Naive thymus-derived CD4-positive, alpha-beta T cell (primary cell): ENCODE measurements around the gene GBX1. TPM values are rescaled to one million over a fixed set of nuclear protein-coding genes. Genes with fewer than 3 reads are reported as not detected.

Experiments used
- ATAC-seq: fragments of 150-1000 bp; cut with Tn5 transposase; 2 replicates; pipeline ENCODE4 v1.10.0; 2021; ENCODE audit warnings: mild to moderate bottlenecking, moderate library complexity
- CTCF ChIA-PET: fragments of 350-600 bp; sonication (Branson Sonifier 250); formaldehyde crosslinking; loops from one replicate; lab custom pipeline; 2021; ENCODE audit warnings: antibody characterized with exemption; lab: Charles Lee
- POLR2A ChIA-PET: fragments of 350-600 bp; sonication (Branson Sonifier 250); formaldehyde crosslinking; loops from one replicate; lab custom pipeline; 2021; ENCODE audit warnings: antibody characterized with exemption, inconsistent platforms; lab: Charles Lee
- DNase-seq, 9 donors: peaks; one replicate each; pipeline versions ENCODE4 v3.0.0 to v3.0.0-alpha.2; 2020 to 2022; ENCODE audit warnings: mixed read lengths in 1 of 9
- H3K27ac ChIP-seq: one replicate; pipeline ENCODE4 v1.7.0; 2013; ENCODE audit warnings: mild to moderate bottlenecking, low read depth, low read length, moderate library complexity
- H3K27me3 ChIP-seq, 2 donors: one replicate each; pipeline ENCODE4 v1.7.0; 2013; ENCODE audit warnings: low read length in 2 of 2, mild to moderate bottlenecking in 2 of 2, moderate library complexity in 2 of 2; ENCODE audit not compliant: control insufficient read depth in 2 of 2, insufficient read depth in 2 of 2
- H3K36me3 ChIP-seq, 3 experiments: 1 replicate in 2 of 3; 2 replicates in 1 of 3; pipeline ENCODE4 v1.7.0; 2013; ENCODE audit warnings: low read length in 3 of 3, mild to moderate bottlenecking in 3 of 3, moderate library complexity in 1 of 3; ENCODE audit not compliant: insufficient read depth in 3 of 3, control insufficient read depth in 2 of 3
- H3K4me1 ChIP-seq, 2 donors: one replicate each; pipeline ENCODE4 v1.7.0; 2013; ENCODE audit warnings: low read length in 2 of 2, mild to moderate bottlenecking in 2 of 2, moderate library complexity in 1 of 2; ENCODE audit not compliant: control insufficient read depth in 2 of 2, insufficient read depth in 2 of 2
- H3K4me3 ChIP-seq: 2 replicates; pipeline ENCODE4 v1.7.0; 2013; ENCODE audit warnings: mild to moderate bottlenecking, low read length
- H3K9me3 ChIP-seq, 3 experiments: 1 replicate in 2 of 3; 2 replicates in 1 of 3; pipeline ENCODE4 v1.7.0; 2013; ENCODE audit warnings: low read length in 3 of 3; ENCODE audit not compliant: control insufficient read depth in 2 of 3
- H3K27ac Mint-ChIP-seq, 9 donors: one replicate each; pipeline ENCODE4 v1.8.0; 2020 to 2022; ENCODE audit warnings: mixed read lengths in 9 of 9, mild to moderate bottlenecking in 8 of 9, moderate library complexity in 5 of 9, inconsistent platforms in 2 of 9
- H3K27me3 Mint-ChIP-seq, 5 donors: one replicate each; pipeline ENCODE4 v1.8.0; 2021 to 2022; ENCODE audit warnings: mixed read lengths in 5 of 5, mild to moderate bottlenecking in 1 of 5
- H3K36me3 Mint-ChIP-seq, 5 donors: one replicate each; pipeline ENCODE4 v1.8.0; 2020 to 2022; ENCODE audit warnings: mixed read lengths in 5 of 5, mild to moderate bottlenecking in 3 of 5, inconsistent platforms in 1 of 5
- H3K4me1 Mint-ChIP-seq, 7 donors: one replicate each; pipeline ENCODE4 v1.8.0; 2020 to 2022; ENCODE audit warnings: mixed read lengths in 7 of 7, mild to moderate bottlenecking in 3 of 7, inconsistent platforms in 1 of 7
- H3K4me3 Mint-ChIP-seq, 10 donors: one replicate each; pipeline ENCODE4 v1.8.0; 2020 to 2022; ENCODE audit warnings: mild to moderate bottlenecking in 10 of 10, mixed read lengths in 10 of 10, moderate library complexity in 6 of 10, inconsistent platforms in 2 of 10
- H3K9me3 Mint-ChIP-seq, 11 donors: one replicate each; pipeline ENCODE4 v1.8.0; 2020 to 2022; ENCODE audit warnings: mixed read lengths in 11 of 11, mild to moderate bottlenecking in 4 of 11, inconsistent platforms in 1 of 11, moderate library complexity in 1 of 11
- intact Hi-C, 2 donors: fragments of 100-400 bp; cut with micrococcal nuclease; formaldehyde crosslinking; loops; one replicate each; pipeline ENCODE4 v1.15.1; 2023
- polyA plus RNA-seq, 2 donors: library from polyadenylated mRNA; unstranded; fragments of 300-500 nt; fragmentation: Illumina TruSeq; gene quantifications; one replicate each; pipeline ENCODE4 v1.2.3, GENCODE V29; 2021
- total RNA-seq, 6 experiments: library from RNA in 5 of 6; stranded (reverse) in 5 of 6; gene quantifications; 1 replicate in 5 of 6; 2 replicates in 1 of 6; pipeline ENCODE4 v1.2.3 and lab custom pipeline; 2021 to 2026

Gene GBX1
- total and polyA plus RNA-seq, 7 experiments from 2014 or later: not detected

DNA sequence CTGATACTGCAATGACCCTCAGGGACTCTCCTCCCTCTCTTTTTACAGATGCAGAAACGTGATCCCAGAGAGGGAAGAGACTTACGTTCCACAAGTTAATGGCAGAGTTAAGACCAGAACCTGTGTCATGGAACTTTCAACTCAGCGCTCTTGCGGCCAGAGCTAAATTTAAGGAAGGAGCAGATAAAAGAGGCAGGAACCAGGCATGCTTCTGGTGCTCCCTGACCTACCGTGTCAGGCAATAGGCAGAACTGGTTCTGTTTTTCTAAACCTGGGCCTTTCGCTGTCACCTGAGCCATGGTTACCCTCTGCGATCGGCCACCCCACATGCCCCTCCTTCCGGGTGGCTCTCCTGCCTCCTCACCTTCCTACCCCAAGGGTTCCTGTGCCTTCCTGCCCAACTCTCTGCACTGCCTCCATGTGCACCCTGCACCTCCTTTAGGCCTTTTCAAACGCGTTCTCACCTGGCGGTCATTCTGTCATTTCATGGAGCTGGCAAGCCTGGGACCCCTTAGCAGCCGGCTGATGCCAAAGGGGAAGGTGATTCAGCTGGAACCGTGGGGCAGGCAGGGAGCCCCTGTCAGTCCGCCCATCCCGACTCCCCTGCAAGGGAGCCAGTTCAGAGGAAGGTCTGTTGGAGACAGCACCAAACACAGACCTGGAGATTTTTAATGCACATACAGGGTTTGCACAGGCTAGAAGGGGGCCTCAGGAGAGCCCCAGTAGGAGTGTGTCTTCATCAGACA is 7.7 kb upstream of the GBX1 start:
- Mint-ChIP-seq H3K9me3 (no peaks in the 10 kb centered on the region), H3K27ac (no peak overlapping the region), H3K4me3 (peak overlapping the region in 2 of 10 donors; percentile 40 to 45), H3K4me1 (peaks cover 0 to 15% (median 6%) of the 10 kb centered on the region in 7 donors), H3K36me3 (no peaks in the 10 kb centered on the region), H3K27me3 (peaks cover 31 to 54% (median 34%) of the 10 kb centered on the region in 5 donors)
- no peaks in the 10 kb centered on the region for H3K36me3 ChIP-seq
- no peaks in the 10 kb centered on the region for H3K4me1 ChIP-seq
- ATAC-seq: no peak
- intact Hi-C loops: no loop called here
- ChIA-PET CTCF (no interaction called here), POLR2A (no interaction called here)
- H3K27ac ChIP-seq: no peak overlapping the region
- no peak overlapping the region for H3K4me3 ChIP-seq
- H3K27me3 ChIP-seq: no peaks in the 10 kb centered on the region
- no peak for DNase-seq
- H3K9me3 ChIP-seq: no peaks in the 10 kb centered on the region

DNA sequence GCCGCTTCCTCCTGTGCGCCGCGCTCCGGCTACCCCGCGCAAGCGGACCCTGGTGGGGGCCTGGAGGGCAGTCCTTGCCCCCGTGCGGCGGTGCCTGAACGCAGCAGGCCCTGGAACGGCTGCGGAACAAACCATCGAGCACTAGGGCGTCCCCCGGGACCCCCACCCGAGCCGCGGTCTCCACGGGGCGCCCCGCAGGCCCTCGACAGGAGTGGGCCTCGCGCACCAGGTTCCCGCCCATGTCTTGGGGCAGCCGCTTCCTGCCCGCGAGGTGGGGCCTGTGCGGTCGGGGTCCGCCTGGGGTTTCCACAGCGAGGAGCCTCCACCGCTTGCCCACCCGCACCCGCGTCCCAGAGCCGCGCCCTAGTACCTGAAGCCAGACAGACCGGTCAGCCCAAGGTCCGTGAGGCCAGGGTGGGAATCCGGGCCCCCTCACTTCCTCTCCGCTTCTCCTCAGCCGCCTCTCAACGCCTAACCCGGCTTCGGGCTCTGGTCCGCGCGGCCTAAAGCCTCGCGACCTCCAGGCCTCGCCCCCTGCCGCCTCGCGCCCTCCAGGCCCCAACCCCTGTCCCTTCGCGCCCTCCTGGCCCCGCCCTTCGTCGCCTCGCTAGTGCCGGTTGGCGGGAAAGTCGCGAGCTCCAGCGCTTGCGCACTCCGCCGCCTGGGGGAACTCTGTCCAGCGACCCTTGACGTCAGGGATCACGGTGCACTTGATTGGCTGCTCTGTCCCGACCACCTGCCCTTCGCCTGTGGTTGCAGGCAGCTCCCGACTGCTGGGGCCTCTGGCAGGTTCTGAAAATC is 7.0 kb upstream of the GBX1 start:
- H3K4me3 Mint-ChIP-seq: peak overlapping the region in 1 of 10 donors; percentile 40
- intact Hi-C loops: loop anchor here (5.0 kb wide), 2 partner anchors 212 to 277 kb away; no protein-coding TSS in a partner anchor

DNA sequence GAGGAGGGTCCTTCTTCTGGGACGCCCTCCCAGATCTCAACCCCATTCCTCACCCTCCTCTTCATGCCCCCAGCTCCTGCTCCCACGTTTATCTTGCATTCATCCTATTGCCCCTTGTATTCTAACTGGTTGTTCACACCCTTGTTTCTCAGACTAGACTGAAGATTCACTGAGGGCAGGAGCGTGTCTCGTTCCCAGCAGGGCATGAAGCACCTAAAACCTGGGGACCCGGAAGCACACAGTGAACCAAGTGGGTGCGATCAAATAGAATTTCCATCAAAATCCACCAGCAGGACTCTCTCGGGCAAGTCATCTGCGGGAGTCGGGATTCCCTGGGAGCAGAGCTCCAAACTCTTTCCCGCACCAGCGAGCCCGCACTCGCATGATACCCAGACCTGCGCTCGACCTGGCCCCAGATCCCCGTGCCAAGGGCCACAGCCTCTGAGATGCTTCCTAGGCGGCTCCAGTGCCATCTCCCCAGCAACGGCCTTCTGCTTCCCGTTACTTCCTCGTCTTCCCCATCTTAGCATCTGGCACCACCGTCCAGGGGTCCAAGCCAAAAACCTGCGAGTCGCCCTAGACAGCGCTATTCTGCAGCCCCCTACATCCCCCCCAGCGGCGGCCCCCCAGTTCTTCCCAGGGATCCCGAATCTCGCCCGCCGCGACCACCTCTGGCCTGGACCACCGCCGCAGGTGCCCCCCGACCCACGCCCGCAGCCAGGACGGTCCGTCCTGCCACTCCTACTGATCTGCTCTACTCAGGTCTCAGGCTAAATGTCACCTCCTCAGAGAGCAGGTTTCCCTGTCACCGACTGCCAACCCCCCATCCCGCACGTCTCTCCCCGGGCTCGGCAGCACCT is 6.1 kb upstream of the GBX1 start:
- Histone ChIP-seq H3K27ac (no peak overlapping the region), H3K9me3 (no peaks in the 10 kb centered on the region), H3K36me3 (no peaks in the 10 kb centered on the region), H3K27me3 (peaks cover 0 to 4% of the 10 kb centered on the region in 2 donors), H3K4me1 (no peaks in the 10 kb centered on the region), H3K4me3 (no peak overlapping the region)
- intact Hi-C loops: loop anchor here (2.0 to 5.0 kb wide), 4 partner anchors 71 to 395 kb away; no protein-coding TSS in a partner anchor
- Mint-ChIP-seq H3K27ac (no peak overlapping the region), H3K36me3 (no peaks in the 10 kb centered on the region), H3K27me3 (peaks cover 36 to 60% (median 48%) of the 10 kb centered on the region in 5 donors), H3K4me3 (no peak overlapping the region), H3K9me3 (no peaks in the 10 kb centered on the region), H3K4me1 (peaks cover 0 to 13% (median 8%) of the 10 kb centered on the region in 7 donors)
- DNase-seq: no peak
- no peak for ATAC-seq
- ChIA-PET CTCF (no interaction called here), POLR2A (no interaction called here)

More for the DNA sequence above, 7.0 kb upstream of the GBX1 start:
- CTCF ChIA-PET: no interaction called here
- Histone ChIP-seq H3K27ac (no peak overlapping the region), H3K27me3 (no peaks in the 10 kb centered on the region), H3K4me1 (no peaks in the 10 kb centered on the region), H3K36me3 (no peaks in the 10 kb centered on the region), H3K9me3 (no peaks in the 10 kb centered on the region), H3K4me3 (no peak overlapping the region)
- Mint-ChIP-seq H3K4me1 (peaks cover 0 to 15% (median 6%) of the 10 kb centered on the region in 7 donors), H3K27ac (no peak overlapping the region), H3K27me3 (peaks cover 33 to 57% (median 42%) of the 10 kb centered on the region in 5 donors), H3K9me3 (no peaks in the 10 kb centered on the region), H3K36me3 (no peaks in the 10 kb centered on the region)
- POLR2A ChIA-PET: no interaction called here
- peak in 1 of 9 donors; percentile 25 for DNase-seq
- no peak for ATAC-seq

DNA sequence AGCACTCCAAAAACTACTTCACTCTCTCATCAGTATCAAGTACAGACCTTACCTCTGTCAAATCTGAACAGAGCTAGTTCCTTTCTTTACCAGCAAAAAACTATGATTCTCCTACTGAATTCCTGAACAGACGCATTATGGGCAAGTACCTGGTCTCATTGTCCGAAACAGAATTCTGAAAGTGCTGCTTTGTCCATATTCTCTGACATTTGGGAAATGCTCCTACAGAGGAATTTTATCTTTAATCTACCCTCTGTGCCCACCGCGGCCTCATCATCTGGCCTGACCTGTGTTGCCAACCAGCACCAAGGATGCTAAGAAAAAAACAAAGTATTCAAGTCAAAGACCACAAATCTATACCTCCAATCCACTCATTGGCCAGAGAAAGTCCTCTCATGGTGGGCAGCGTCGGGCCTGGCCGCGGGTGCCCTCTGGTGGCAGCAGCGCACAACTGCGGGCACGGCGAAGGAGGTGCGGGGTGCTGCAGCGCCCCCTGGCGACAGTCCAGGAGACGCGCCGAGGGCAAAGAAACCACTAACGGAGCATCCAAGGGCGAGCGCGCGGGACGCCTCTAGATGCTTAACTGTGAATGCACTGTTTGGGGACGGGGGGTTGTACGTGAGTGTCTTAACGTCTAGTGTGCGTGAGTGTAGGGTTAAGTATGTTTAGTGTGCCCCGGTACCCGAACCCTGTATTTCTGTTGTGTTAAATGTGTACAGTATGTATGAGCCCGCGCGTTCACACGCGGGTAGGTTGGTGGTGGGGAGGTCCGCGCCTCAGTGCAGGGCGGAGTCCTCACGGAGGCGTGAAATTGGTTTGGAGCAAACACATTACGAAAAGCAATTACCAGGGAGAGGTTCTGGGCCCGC is 5.0 kb upstream of the GBX1 start:
- CTCF ChIA-PET: interaction anchor here (0.6 to 1.0 kb wide), 7 partner anchors 9 to 1242 kb away, joined by 3 to 6 read pairs (median 3); no protein-coding TSS in a partner anchor
- peaks cover 0 to 7% of the 10 kb centered on the region in 2 donors for H3K27me3 ChIP-seq
- Mint-ChIP-seq H3K4me3 (no peak overlapping the region), H3K4me1 (peaks cover 5 to 16% (median 12%) of the 10 kb centered on the region in 7 donors), H3K9me3 (no peaks in the 10 kb centered on the region), H3K27me3 (peaks cover 42 to 62% (median 54%) of the 10 kb centered on the region in 5 donors), H3K27ac (peak overlapping the region in 1 of 9 donors; percentile 41), H3K36me3 (no peaks in the 10 kb centered on the region)
- intact Hi-C loops: loop anchor here (1.0 to 5.0 kb wide), 8 partner anchors 48 to 394 kb away; partner anchors contain the start of gene ABCF2 (in 1 of the 2)
- no peak overlapping the region for H3K27ac ChIP-seq
- H3K4me1 ChIP-seq: peaks cover 0 to 3% of the 10 kb centered on the region in 2 donors
- POLR2A ChIA-PET: no interaction called here
- H3K36me3 ChIP-seq: no peaks in the 10 kb centered on the region
- ATAC-seq (peak; percentile 97), DNase-seq (peak; percentile 59 to 88 (median 78))
- H3K4me3 ChIP-seq: no peak overlapping the region
- no peaks in the 10 kb centered on the region for H3K9me3 ChIP-seq

DNA sequence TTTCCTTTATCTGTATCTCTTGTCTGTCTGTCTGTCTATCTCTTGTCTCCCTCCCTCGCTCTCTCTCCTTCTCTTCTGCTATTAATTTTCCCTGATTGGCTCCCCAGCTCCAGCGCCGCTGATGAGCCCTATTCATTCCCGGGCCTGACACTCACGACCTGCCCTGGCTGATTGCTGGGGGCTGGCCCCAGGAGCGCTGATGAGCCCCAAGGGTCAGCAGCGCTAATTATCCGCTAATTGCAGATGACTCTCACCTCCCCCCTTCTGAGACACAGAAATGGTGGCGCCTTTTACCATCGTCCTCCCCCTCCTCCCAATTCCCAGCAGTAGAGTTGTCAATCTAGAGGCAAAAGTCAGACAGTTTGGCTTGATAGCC is 1.3 kb upstream of the GBX1 start:
- peaks cover 0 to 3% of the 10 kb centered on the region in 2 donors for H3K4me1 ChIP-seq
- no peak overlapping the region for H3K4me3 ChIP-seq
- ChIA-PET CTCF (interaction anchor here (1.1 to 1.3 kb wide), 2 partner anchors 11 to 38 kb away, joined by 3 to 5 read pairs; no protein-coding TSS in a partner anchor), POLR2A (interaction anchor here (0.6 kb wide), 1 partner anchor 198 kb away, joined by 3 read pairs; no protein-coding TSS in a partner anchor)
- intact Hi-C loops: loop anchor here (1.0 to 5.0 kb wide), 3 partner anchors 76 to 135 kb away; no protein-coding TSS in a partner anchor
- Mint-ChIP-seq H3K36me3 (no peaks in the 10 kb centered on the region), H3K4me1 (peaks cover 10 to 21% (median 16%) of the 10 kb centered on the region in 7 donors), H3K4me3 (peak overlapping the region; percentile 63 to 92 (median 79)), H3K27me3 (peaks cover 43 to 54% (median 47%) of the 10 kb centered on the region in 5 donors), H3K9me3 (no peaks in the 10 kb centered on the region), H3K27ac (no peak overlapping the region)
- H3K36me3 ChIP-seq: no peaks in the 10 kb centered on the region
- DNase-seq (no peak), ATAC-seq (no peak)
- no peak overlapping the region for H3K27ac ChIP-seq
- peaks cover 9 to 14% of the 10 kb centered on the region in 2 donors for H3K27me3 ChIP-seq
- no peaks in the 10 kb centered on the region for H3K9me3 ChIP-seq
